Fibroblast of upper back skin (primary cell): ENCODE data around the gene PLEK2.
"Not testable (repeated sequence)": the region's sequence is repeated elsewhere in the genome, so short reads cannot be mapped to it uniquely, and the experiment has no call there.

Source experiments
- DNase-seq: peaks from one replicate; pipeline ENCODE4 v3.0.0-alpha.2; 2013

PLEK2 gene

GRCh38 chr14:67426983-67427606 is 15.1 kb upstream of the PLEK2 start:
- peak; percentile 80 for DNase-seq

- no peak for DNase-seq
Measured at GRCh38 chr14:67426161-67426560, 14.2 kb upstream of the PLEK2 start.

- DNase-seq = no peak
Measured at GRCh38 chr14:67425608-67426007, 13.6 kb upstream of the PLEK2 start.

- DNase-seq = no peak
Measured at GRCh38 chr14:67424539-67424938, 12.6 kb upstream of the PLEK2 start.

- no peak for DNase-seq
Measured at GRCh38 chr14:67423424-67423823, 11.5 kb upstream of the PLEK2 start.

GRCh38 chr14:67421356-67422224 is 9.6 kb upstream of the PLEK2 start:
- no peak for DNase-seq

- DNase-seq = no peak
Measured at GRCh38 chr14:67420102-67420739, 8.3 kb upstream of the PLEK2 start.

GRCh38 chr14:67418401-67419191 is 6.6 kb upstream of the PLEK2 start:
- DNase-seq = no peak

- DNase-seq = peak; percentile 8
Measured at GRCh38 chr14:67417633-67418032, 5.7 kb upstream of the PLEK2 start.

GRCh38 chr14:67416810-67417209 is 4.8 kb upstream of the PLEK2 start:
- DNase-seq = no peak

GRCh38 chr14:67416085-67416484 is 4.1 kb upstream of the PLEK2 start:
- no peak for DNase-seq

- not testable (repeated sequence) for DNase-seq
Measured at GRCh38 chr14:67415610-67416009, 3.6 kb upstream of the PLEK2 start.

GRCh38 chr14:67413806-67414769 is 2.1 kb upstream of the PLEK2 start:
- DNase-seq = peak; percentile 84

GRCh38 chr14:67411370-67411769 is 595 bp downstream of the PLEK2 start:
- DNase-seq = no peak

- no peak for DNase-seq
Measured at GRCh38 chr14:67410313-67410712, 1.7 kb downstream of the PLEK2 start.

GRCh38 chr14:67409461-67409860 is 2.5 kb downstream of the PLEK2 start:
- no peak for DNase-seq

- not testable (repeated sequence) for DNase-seq
Measured at GRCh38 chr14:67408122-67408801, 3.7 kb downstream of the PLEK2 start.

- no peak for DNase-seq
Measured at GRCh38 chr14:67405771-67406170, 6.2 kb downstream of the PLEK2 start.

- no peak for DNase-seq
Measured at GRCh38 chr14:67400434-67400833, 11.5 kb downstream of the PLEK2 start.

GRCh38 chr14:67397536-67397935 is 14.4 kb downstream of the PLEK2 start:
- DNase-seq = no peak

GRCh38 chr14:67396381-67396970 is 15.5 kb downstream of the PLEK2 start:
- DNase-seq = peak; percentile 52
